MCF 10A (cell line): ENCODE results near the gene BRAF. TPM values are rescaled to one million over a fixed set of nuclear protein-coding genes. Genes with fewer than 3 reads are reported as not detected.
"Not testable (repeated sequence)": the region's sequence is repeated elsewhere in the genome, so short reads cannot be mapped to it uniquely, and the experiment has no call there.

Experiments
- BruUV-seq: library from RNA; stranded (reverse); fragments of 400-500 nt; replicated peaks from 2 replicates; lab custom pipeline; 2021; lab: Mats Ljungman, UMichigan
- CTCF ChIA-PET: fragments of 300-600 bp; sonication (Branson Sonifier 250); formaldehyde crosslinking; extraction: SDS; loops from one replicate; lab custom pipeline; 2021; ENCODE audit warnings: antibody characterized with exemption, inconsistent platforms; lab: Yijun Ruan, JAX
- POLR2A ChIA-PET: fragments of 300-600, 350-650 bp; sonication (Branson Sonifier 250); formaldehyde crosslinking; extraction: SDS; loops from one replicate; lab custom pipeline; 2020; ENCODE audit warnings: antibody characterized with exemption, inconsistent platforms; lab: Yijun Ruan, JAX
- DNase-seq: peaks from one replicate; pipeline ENCODE4 v3.0.0-alpha.2; 2018; ENCODE audit not compliant: unreplicated experiment
- H3K27ac Mint-ChIP-seq: one replicate; pipeline ENCODE4 v1.8.0; 2022; ENCODE audit warnings: mild to moderate bottlenecking, low read depth, mixed read lengths; ENCODE audit not compliant: unreplicated experiment
- H3K27me3 Mint-ChIP-seq: one replicate; pipeline ENCODE4 v1.8.0; 2022; ENCODE audit warnings: mixed read lengths; ENCODE audit not compliant: insufficient read depth, unreplicated experiment
- H3K36me3 Mint-ChIP-seq: one replicate; pipeline ENCODE4 v1.8.0; 2022; ENCODE audit warnings: mild to moderate bottlenecking, moderate library complexity, mixed read lengths; ENCODE audit not compliant: insufficient read depth, unreplicated experiment
- H3K4me1 Mint-ChIP-seq: one replicate; pipeline ENCODE4 v1.8.0; 2022; ENCODE audit warnings: mixed read lengths; ENCODE audit not compliant: insufficient read depth, unreplicated experiment
- H3K4me3 Mint-ChIP-seq: one replicate; pipeline ENCODE4 v1.8.0; 2022; ENCODE audit warnings: mild to moderate bottlenecking, moderate library complexity, mixed read lengths; ENCODE audit not compliant: unreplicated experiment
- H3K9me3 Mint-ChIP-seq: one replicate; pipeline ENCODE4 v1.8.0; 2022; ENCODE audit warnings: mixed read lengths; ENCODE audit not compliant: unreplicated experiment
- CTCF ChIP-seq: fragments of 200-600 bp; IDR thresholded peaks from one replicate; pipeline ENCODE4 v1.8.0; 2022; ENCODE audit warnings: antibody characterized with exemption, mild to moderate bottlenecking; ENCODE audit not compliant: unreplicated experiment
- intact Hi-C: fragments of 100-400 bp; cut with micrococcal nuclease; formaldehyde crosslinking; loops from 2 replicates; pipeline ENCODE4 v1.14.1; 2022
- total RNA-seq: library from RNA; stranded (reverse); gene quantifications from 2 replicates; pipeline ENCODE4 v1.2.3, GENCODE V29; 2022

Gene BRAF
- total RNA-seq, 1 experiment from 2014 or later, result 33.7 TPM

- intact Hi-C loops, result no loop called here
- ChIA-PET POLR2A (interaction anchor here (0.7 kb wide), 1 partner anchor 32 kb away, joined by 3 read pairs; no protein-coding TSS in a partner anchor), CTCF (no interaction called here)
- Mint-ChIP-seq H3K27ac (no peak overlapping the region), H3K4me3 (no peak overlapping the region), H3K27me3 (no peaks in the 10 kb centered on the region), H3K36me3 (no peaks in the 10 kb centered on the region), H3K9me3 (no peaks in the 10 kb centered on the region), H3K4me1 (peaks cover 26% of the 10 kb centered on the region)
- no peak for DNase-seq
- no peak for TF ChIP-seq CTCF
- BruUV-seq, result no TSS peak
These were observed 10.6 kb downstream of the BRAF start for GRCh38 chr7:140914083-140914482.

- H3K27me3 Mint-ChIP-seq, BruUV-seq, DNase-seq, H3K27ac Mint-ChIP-seq, intact Hi-C loops, H3K4me3 Mint-ChIP-seq, H3K36me3 Mint-ChIP-seq, H3K9me3 Mint-ChIP-seq: not testable (repeated sequence)
- CTCF ChIA-PET, result interaction anchor here (0.5 to 1.1 kb wide), 2 partner anchors 70 to 1196 kb away, joined by 3 read pairs; no protein-coding TSS in a partner anchor
- peaks cover 26% of the 10 kb centered on the region for H3K4me1 Mint-ChIP-seq
- POLR2A ChIA-PET, result interaction anchor here (0.6 to 0.7 kb wide), 3 partner anchors 9 to 32 kb away, joined by 3 to 4 read pairs (median 3); no protein-coding TSS in a partner anchor
These were observed 11.2 kb downstream of the BRAF start for GRCh38 chr7:140913596-140913928.

GRCh38 chr7:140911746-140912145 lies 13.0 kb downstream of the BRAF start:
- Mint-ChIP-seq H3K4me3 (no peak overlapping the region), H3K27ac (peak overlapping the region; percentile 24), H3K9me3 (no peaks in the 10 kb centered on the region), H3K36me3 (no peaks in the 10 kb centered on the region), H3K27me3 (no peaks in the 10 kb centered on the region), H3K4me1 (peaks cover 26% of the 10 kb centered on the region)
- POLR2A ChIA-PET, result no interaction called here
- CTCF ChIA-PET, result interaction anchor here (1.1 kb wide), 1 partner anchor 100 kb away, joined by 4 read pairs; no protein-coding TSS in a partner anchor
- no peak for TF ChIP-seq CTCF
- BruUV-seq, result no TSS peak
- intact Hi-C loops, result no loop called here
- DNase-seq, result no peak

GRCh38 chr7:140909476-140910161 lies 15.1 kb downstream of the BRAF start:
- ChIA-PET CTCF (interaction anchor here (0.9 kb wide), 1 partner anchor 15 kb away, joined by 4 read pairs; the partner anchor contains the start of gene BRAF), POLR2A (interaction anchor here (0.6 kb wide), 1 partner anchor 22 kb away, joined by 3 read pairs; no protein-coding TSS in a partner anchor)
- TF ChIP-seq CTCF, result no peak
- H3K36me3 Mint-ChIP-seq, result no peaks in the 10 kb centered on the region
- H3K9me3 Mint-ChIP-seq, result no peaks in the 10 kb centered on the region
- BruUV-seq, result no TSS peak
- no peak for DNase-seq
- no peak overlapping the region for H3K27ac Mint-ChIP-seq
- intact Hi-C loops, result no loop called here
- peaks cover 26% of the 10 kb centered on the region for H3K4me1 Mint-ChIP-seq
- no peaks in the 10 kb centered on the region for H3K27me3 Mint-ChIP-seq
- H3K4me3 Mint-ChIP-seq, result no peak overlapping the region
